Muscle of back (tissue), 11 donors: ENCODE data around the gene GALNT10. TPM values are rescaled to one million over a fixed set of nuclear protein-coding genes. Genes with fewer than 3 reads are reported as not detected.

ENCODE experiments used
- DNase-seq, 3 donors: peaks; one replicate each; pipeline versions ENCODE4 v3.0.0 to v3.0.0-alpha.2; 2013
- polyA plus RNA-seq, 10 donors: library from polyadenylated mRNA; unstranded; fragments of 120-200 nt; gene quantifications; one replicate each; pipeline ENCODE4 v1.2.1, GENCODE V29; 2013; ENCODE audit not compliant: insufficient read length in 10 of 10

GALNT10 gene
- polyA plus RNA-seq, 10 donors: 19.7 to 27.9 (median 23.3) TPM

GRCh38 chr5:154403234-154403633, 212.7 kb downstream of the GALNT10 start:
- no peak for DNase-seq

GRCh38 chr5:154403776-154404387, 213.3 kb downstream of the GALNT10 start:
- DNase-seq: no peak

GRCh38 chr5:154405078-154405792, 214.7 kb downstream of the GALNT10 start:
- DNase-seq: peak; percentile 70 to 90 (median 82)

- no peak for DNase-seq
These were observed 215.7 kb downstream of the GALNT10 start for GRCh38 chr5:154406231-154406630.

- DNase-seq: no peak
These were observed 216.3 kb downstream of the GALNT10 start for GRCh38 chr5:154406826-154407225.

- DNase-seq: no peak
These were observed 218.3 kb downstream of the GALNT10 start for GRCh38 chr5:154408811-154409210.

- DNase-seq: no peak
These were observed 218.8 kb downstream of the GALNT10 start for GRCh38 chr5:154409230-154409840.

GRCh38 chr5:154410008-154410407, 219.5 kb downstream of the GALNT10 start:
- DNase-seq: no peak

GRCh38 chr5:154410786-154411185, 220.3 kb downstream of the GALNT10 start:
- DNase-seq: no peak

GRCh38 chr5:154411338-154411737, 220.8 kb downstream of the GALNT10 start:
- no peak for DNase-seq

- no peak for DNase-seq
These were observed 221.8 kb downstream of the GALNT10 start for GRCh38 chr5:154412316-154412715.

- DNase-seq: no peak
These were observed 222.4 kb downstream of the GALNT10 start for GRCh38 chr5:154412925-154413324.

- DNase-seq: no peak
These were observed 224.6 kb downstream of the GALNT10 start for GRCh38 chr5:154415114-154415513.

GRCh38 chr5:154418344-154418820, 227.8 kb downstream of the GALNT10 start:
- peak in 1 of 3 donors; percentile 12 for DNase-seq

GRCh38 chr5:154419236-154419635, 228.7 kb downstream of the GALNT10 start:
- DNase-seq: no peak

- DNase-seq: no peak
These were observed 231.3 kb downstream of the GALNT10 start for GRCh38 chr5:154421868-154422267.

- DNase-seq: no peak
These were observed 231.8 kb downstream of the GALNT10 start for GRCh38 chr5:154422298-154422697.

GRCh38 chr5:154428208-154428607, 237.7 kb downstream of the GALNT10 start:
- DNase-seq: no peak

- no peak for DNase-seq
These were observed 238.8 kb downstream of the GALNT10 start for GRCh38 chr5:154429341-154429740.

GRCh38 chr5:154430466-154430865, 239.9 kb downstream of the GALNT10 start:
- DNase-seq: no peak

- no peak for DNase-seq
These were observed 240.6 kb downstream of the GALNT10 start for GRCh38 chr5:154430961-154431630.

GRCh38 chr5:154435226-154435625, 244.7 kb downstream of the GALNT10 start:
- no peak for DNase-seq
